ENCODE measurements around the gene LARGE1. TPM values are rescaled to one million over a fixed set of nuclear protein-coding genes. Genes with fewer than 3 reads are reported as not detected.

LARGE1 gene
- total and polyA plus RNA-seq, 2 of the 8 experiments (the other 6 are each of a cell fraction or from before 2014, with no cell fraction given): 43.7 to 83.0 TPM

DNA sequence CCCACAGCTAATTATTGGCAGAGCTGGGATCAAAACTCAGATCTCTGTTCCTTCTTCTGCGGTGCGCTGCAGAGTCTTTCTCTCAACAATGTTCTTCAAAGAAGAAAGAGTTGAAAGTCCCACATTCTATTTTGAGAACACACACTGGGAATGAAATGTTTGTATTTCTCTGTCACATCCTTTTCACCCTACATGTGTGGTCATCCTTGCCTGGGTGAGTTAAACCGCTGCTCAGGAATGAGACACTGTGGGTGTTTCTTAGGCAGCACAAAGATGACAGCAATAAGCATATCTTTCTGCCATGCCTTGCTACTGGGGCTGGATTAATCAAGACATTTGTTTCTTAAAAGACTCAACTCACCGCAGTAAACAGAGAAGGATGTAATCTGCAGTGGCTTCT lies 222.6 kb downstream of the LARGE1 start:
- FAIRE-seq: no peak

More for the DNA sequence above, 222.6 kb downstream of the LARGE1 start:
- POLR2A ChIA-PET (ENCODE audit: partially characterized antibody): interaction anchor here (1.0 kb wide), 1 partner anchor 10 kb away, joined by 3 read pairs; no protein-coding TSS in a partner anchor
- H3K79me2 ChIP-seq (ENCODE audit: control insufficient read depth in 1 of 2, insufficient read depth in 2 of 2, low read length in 2 of 2): peaks cover 0 to 71% of the 10 kb centered on the region in 2 experiments; a peak in 3 of 4 replicates
- H3K27ac ChIP-seq (ENCODE audit: low read depth, low read length): no peak overlapping the region
- no peak overlapping the region for H2AFZ ChIP-seq (ENCODE audit: low read length)
- no peaks in the 10 kb centered on the region for H3K4me1 ChIP-seq (replicated peaks in 1 of 4; ENCODE audit: control insufficient read depth in 3 of 4, insufficient read depth in 4 of 4, low read length in 3 of 4)
- H3K23ac ChIP-seq (ENCODE audit: insufficient read length): no peak overlapping the region
- no peak overlapping the region for H4K8ac ChIP-seq (ENCODE audit: extremely low read depth, insufficient read depth, low read length)
- peaks cover 9% of the 10 kb centered on the region; the same call in 1 of the 2 replicates for H3K79me1 ChIP-seq (ENCODE audit: low read depth, low read length)
- CTCF ChIA-PET (ENCODE audit: partially characterized antibody): interaction anchor here (1.2 kb wide), 1 partner anchor 179 kb away, joined by 4 read pairs; no protein-coding TSS in a partner anchor
- peaks cover 0 to 9% (median 3%) of the 10 kb centered on the region in 4 experiments; a peak in 3 of 8 replicates for H3K36me3 ChIP-seq (ENCODE audit: control insufficient read depth in 2 of 4, insufficient read depth in 4 of 4, low read length in 3 of 4)
- H3K14ac ChIP-seq (ENCODE audit: insufficient read length): no peak overlapping the region
- H4K5ac ChIP-seq (ENCODE audit: insufficient read length, low read depth, low read length): no peak overlapping the region
- TF ChIP-seq CBX5 (IDR thresholded peaks at IDR 0.05; ENCODE audit: low read depth, low read length): no peak
- TF ChIP-seq JUND (IDR thresholded peaks at IDR 0.05; ENCODE audit: low read length): no peak
- TF ChIP-seq BCL11A (IDR thresholded peaks at IDR 0.05; ENCODE audit: low read depth in 2 of 2, low read length in 2 of 2): no peak
- TF ChIP-seq BRCA1 (IDR thresholded peaks at IDR 0.05; ENCODE audit: low read depth, low read length): no peak
- no peak for TF ChIP-seq POU5F1 (IDR thresholded peaks at IDR 0.05; ENCODE audit: low read depth, low read length)
- TF ChIP-seq KDM4A (IDR thresholded peaks at IDR 0.05; ENCODE audit: low read depth, low read length, severe bottlenecking): no peak
- no peak for TF ChIP-seq SIN3A (conservative IDR thresholded peaks at IDR 0.05 in 1 of 2, IDR thresholded peaks at IDR 0.05 in 1 of 2; ENCODE audit: low read depth in 1 of 2, low read length in 2 of 2)
- TF ChIP-seq SAP30 (IDR thresholded peaks at IDR 0.05; ENCODE audit: insufficient read depth, insufficient replicate concordance, low read length): no peak
- no peak for TF ChIP-seq CREB1 (IDR thresholded peaks at IDR 0.05)
- no peak for TF ChIP-seq RFX5 (IDR thresholded peaks at IDR 0.05; ENCODE audit: borderline replicate concordance, low read depth, low read length)
- no peak for TF ChIP-seq CHD2 (IDR thresholded peaks at IDR 0.05; ENCODE audit: low read length)
- H2BK20ac ChIP-seq (ENCODE audit: low read length): no peak overlapping the region
- H3K4ac ChIP-seq (replicated peaks; ENCODE audit: insufficient read length, low read depth, low read length): no peak overlapping the region
- no peak overlapping the region for H3K18ac ChIP-seq (ENCODE audit: extremely low read depth, low read length)
- no peaks in the 10 kb centered on the region for H3K27me3 ChIP-seq (replicated peaks in 1 of 4; ENCODE audit: control insufficient read depth in 3 of 4, extremely low read depth in 1 of 4, insufficient read depth in 3 of 4, low read length in 3 of 4)
- H2BK15ac ChIP-seq (ENCODE audit: low read length): no peak overlapping the region
- WGBS, 2 experiments (ENCODE audit: extremely low coverage in 1 of 2, insufficient coverage in 1 of 2, insufficient read length in 1 of 2, insufficient replicate concordance in 2 of 2, low coverage in 1 of 2, low lambda C conversion rate in 2 of 2, missing lambda C conversion rate in 1 of 2): 93% methylated on average over 4 of the region's 4 CpGs; no CpG with 5 or more reads in 1 of the 2 experiments
- H3K9ac ChIP-seq (replicated peaks in 1 of 4; ENCODE audit: extremely low read depth in 1 of 4, low read depth in 3 of 4, low read length in 3 of 4): no peak overlapping the region
- H4K20me1 ChIP-seq (replicated peaks in 1 of 2; ENCODE audit: control insufficient read depth in 1 of 2, insufficient read depth in 2 of 2, low read length in 2 of 2): peaks cover 0 to 5% of the 10 kb centered on the region in 2 experiments
- no peak for DNase-seq (ENCODE audit: low read depth in 1 of 2, low spot score in 2 of 2)
- no peak overlapping the region for H3K4me2 ChIP-seq (ENCODE audit: insufficient read depth in 1 of 2, low read depth in 2 of 2, low read length in 2 of 2)
- no peak overlapping the region for H3K56ac ChIP-seq (replicated peaks; ENCODE audit: insufficient read length, low read depth, low read length)
- no peak overlapping the region for H2BK5ac ChIP-seq (ENCODE audit: low read depth, low read length)
- no peak overlapping the region for H2BK12ac ChIP-seq (ENCODE audit: low read depth, low read length)
- no peak overlapping the region for H2BK120ac ChIP-seq (replicated peaks; ENCODE audit: low read depth, low read length)
- H3K23me2 ChIP-seq (ENCODE audit: low read depth, low read length): no peaks in the 10 kb centered on the region
- no peaks in the 10 kb centered on the region for H3K9me3 ChIP-seq (ENCODE audit: insufficient read depth in 2 of 2, low read depth in 1 of 2, low read length in 1 of 2)
- H3K4me3 ChIP-seq (ENCODE audit: extremely low read depth in 1 of 4, insufficient read depth in 2 of 4, low read depth in 3 of 4, low read length in 4 of 4): no peak overlapping the region
- no peak overlapping the region for H2AK5ac ChIP-seq (ENCODE audit: low read depth, low read length)
- H4K91ac ChIP-seq (replicated peaks; ENCODE audit: insufficient read length, low read length): no peak overlapping the region
